ENCODE measurements around the gene RAP1GAP2.

GRCh38 chr17:2986925-2987324, 190.7 kb downstream of the RAP1GAP2 start:
- TF ChIP-seq, protein P1, sequence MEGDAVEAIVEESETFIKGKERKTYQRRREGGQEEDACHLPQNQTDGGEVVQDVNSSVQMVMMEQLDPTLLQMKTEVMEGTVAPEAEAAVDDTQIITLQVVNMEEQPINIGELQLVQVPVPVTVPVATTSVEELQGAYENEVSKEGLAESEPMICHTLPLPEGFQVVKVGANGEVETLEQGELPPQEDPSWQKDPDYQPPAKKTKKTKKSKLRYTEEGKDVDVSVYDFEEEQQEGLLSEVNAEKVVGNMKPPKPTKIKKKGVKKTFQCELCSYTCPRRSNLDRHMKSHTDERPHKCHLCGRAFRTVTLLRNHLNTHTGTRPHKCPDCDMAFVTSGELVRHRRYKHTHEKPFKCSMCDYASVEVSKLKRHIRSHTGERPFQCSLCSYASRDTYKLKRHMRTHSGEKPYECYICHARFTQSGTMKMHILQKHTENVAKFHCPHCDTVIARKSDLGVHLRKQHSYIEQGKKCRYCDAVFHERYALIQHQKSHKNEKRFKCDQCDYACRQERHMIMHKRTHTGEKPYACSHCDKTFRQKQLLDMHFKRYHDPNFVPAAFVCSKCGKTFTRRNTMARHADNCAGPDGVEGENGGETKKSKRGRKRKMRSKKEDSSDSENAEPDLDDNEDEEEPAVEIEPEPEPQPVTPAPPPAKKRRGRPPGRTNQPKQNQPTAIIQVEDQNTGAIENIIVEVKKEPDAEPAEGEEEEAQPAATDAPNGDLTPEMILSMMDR (tag by site-specific recombination; IDR thresholded peaks at IDR 0.05) = no peak
- TF ChIP-seq, protein P2, sequence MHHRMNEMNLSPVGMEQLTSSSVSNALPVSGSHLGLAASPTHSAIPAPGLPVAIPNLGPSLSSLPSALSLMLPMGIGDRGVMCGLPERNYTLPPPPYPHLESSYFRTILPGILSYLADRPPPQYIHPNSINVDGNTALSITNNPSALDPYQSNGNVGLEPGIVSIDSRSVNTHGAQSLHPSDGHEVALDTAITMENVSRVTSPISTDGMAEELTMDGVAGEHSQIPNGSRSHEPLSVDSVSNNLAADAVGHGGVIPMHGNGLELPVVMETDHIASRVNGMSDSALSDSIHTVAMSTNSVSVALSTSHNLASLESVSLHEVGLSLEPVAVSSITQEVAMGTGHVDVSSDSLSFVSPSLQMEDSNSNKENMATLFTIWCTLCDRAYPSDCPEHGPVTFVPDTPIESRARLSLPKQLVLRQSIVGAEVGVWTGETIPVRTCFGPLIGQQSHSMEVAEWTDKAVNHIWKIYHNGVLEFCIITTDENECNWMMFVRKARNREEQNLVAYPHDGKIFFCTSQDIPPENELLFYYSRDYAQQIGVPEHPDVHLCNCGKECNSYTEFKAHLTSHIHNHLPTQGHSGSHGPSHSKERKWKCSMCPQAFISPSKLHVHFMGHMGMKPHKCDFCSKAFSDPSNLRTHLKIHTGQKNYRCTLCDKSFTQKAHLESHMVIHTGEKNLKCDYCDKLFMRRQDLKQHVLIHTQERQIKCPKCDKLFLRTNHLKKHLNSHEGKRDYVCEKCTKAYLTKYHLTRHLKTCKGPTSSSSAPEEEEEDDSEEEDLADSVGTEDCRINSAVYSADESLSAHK (tag by site-specific recombination; IDR thresholded peaks at IDR 0.05) = no peak
- TF ChIP-seq, protein P3, sequence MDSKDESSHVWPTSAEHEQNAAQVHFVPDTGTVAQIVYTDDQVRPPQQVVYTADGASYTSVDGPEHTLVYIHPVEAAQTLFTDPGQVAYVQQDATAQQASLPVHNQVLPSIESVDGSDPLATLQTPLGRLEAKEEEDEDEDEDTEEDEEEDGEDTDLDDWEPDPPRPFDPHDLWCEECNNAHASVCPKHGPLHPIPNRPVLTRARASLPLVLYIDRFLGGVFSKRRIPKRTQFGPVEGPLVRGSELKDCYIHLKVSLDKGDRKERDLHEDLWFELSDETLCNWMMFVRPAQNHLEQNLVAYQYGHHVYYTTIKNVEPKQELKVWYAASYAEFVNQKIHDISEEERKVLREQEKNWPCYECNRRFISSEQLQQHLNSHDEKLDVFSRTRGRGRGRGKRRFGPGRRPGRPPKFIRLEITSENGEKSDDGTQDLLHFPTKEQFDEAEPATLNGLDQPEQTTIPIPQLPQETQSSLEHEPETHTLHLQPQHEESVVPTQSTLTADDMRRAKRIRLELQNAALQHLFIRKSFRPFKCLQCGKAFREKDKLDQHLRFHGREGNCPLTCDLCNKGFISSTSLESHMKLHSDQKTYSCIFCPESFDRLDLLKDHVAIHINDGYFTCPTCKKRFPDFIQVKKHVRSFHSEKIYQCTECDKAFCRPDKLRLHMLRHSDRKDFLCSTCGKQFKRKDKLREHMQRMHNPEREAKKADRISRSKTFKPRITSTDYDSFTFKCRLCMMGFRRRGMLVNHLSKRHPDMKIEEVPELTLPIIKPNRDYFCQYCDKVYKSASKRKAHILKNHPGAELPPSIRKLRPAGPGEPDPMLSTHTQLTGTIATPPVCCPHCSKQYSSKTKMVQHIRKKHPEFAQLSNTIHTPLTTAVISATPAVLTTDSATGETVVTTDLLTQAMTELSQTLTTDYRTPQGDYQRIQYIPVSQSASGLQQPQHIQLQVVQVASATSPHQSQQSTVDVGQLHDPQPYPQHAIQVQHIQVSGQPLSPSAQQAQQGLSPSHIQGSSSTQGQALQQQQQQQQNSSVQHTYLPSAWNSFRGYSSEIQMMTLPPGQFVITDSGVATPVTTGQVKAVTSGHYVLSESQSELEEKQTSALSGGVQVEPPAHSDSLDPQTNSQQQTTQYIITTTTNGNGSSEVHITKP (tag by site-specific recombination; IDR thresholded peaks at IDR 0.05) = no peak
- no peak for TF ChIP-seq ZNF391 (tag by site-specific recombination; IDR thresholded peaks at IDR 0.05; ENCODE audit: borderline replicate concordance, low read depth)
- no peak for TF ChIP-seq ZNF133 (tag by site-specific recombination; IDR thresholded peaks at IDR 0.05)
- no peak for TF ChIP-seq ZBTB17 (tag by site-specific recombination; IDR thresholded peaks at IDR 0.05)
- TF ChIP-seq ZNF529 (tag by site-specific recombination; IDR thresholded peaks at IDR 0.05; ENCODE audit: insufficient replicate concordance) = no peak
- TF ChIP-seq KLF16 (tag by site-specific recombination; IDR thresholded peaks at IDR 0.05) = no peak
- TF ChIP-seq ZSCAN23 (tag by site-specific recombination; IDR thresholded peaks at IDR 0.05) = no peak
- no peak for TF ChIP-seq ZNF311 (tag by site-specific recombination; IDR thresholded peaks at IDR 0.05; ENCODE audit: borderline replicate concordance)
- TF ChIP-seq YY1 (tag by site-specific recombination; IDR thresholded peaks at IDR 0.05) = no peak
- no peak for TF ChIP-seq ZSCAN16 (tag by site-specific recombination; IDR thresholded peaks at IDR 0.05)
- TF ChIP-seq SETDB1 (IDR thresholded peaks at IDR 0.05; ENCODE audit: insufficient read length, low read length) = no peak
- no peak for TF ChIP-seq ZBTB7A (tag by site-specific recombination; IDR thresholded peaks at IDR 0.05; ENCODE audit: low read depth)
